SHP77 treated with DMSO at 0.1 percent for 48 hours (cell line): ENCODE results near the gene NCAPG2.
"Not testable (repeated sequence)": the region's sequence is repeated elsewhere in the genome, so short reads cannot be mapped to it uniquely, and the experiment has no call there.

ENCODE experiments used
- DNase-seq: peaks from one replicate; lab custom pipeline; 2025; lab: John Stamatoyannopoulos, UW

The NCAPG2 gene

DNA sequence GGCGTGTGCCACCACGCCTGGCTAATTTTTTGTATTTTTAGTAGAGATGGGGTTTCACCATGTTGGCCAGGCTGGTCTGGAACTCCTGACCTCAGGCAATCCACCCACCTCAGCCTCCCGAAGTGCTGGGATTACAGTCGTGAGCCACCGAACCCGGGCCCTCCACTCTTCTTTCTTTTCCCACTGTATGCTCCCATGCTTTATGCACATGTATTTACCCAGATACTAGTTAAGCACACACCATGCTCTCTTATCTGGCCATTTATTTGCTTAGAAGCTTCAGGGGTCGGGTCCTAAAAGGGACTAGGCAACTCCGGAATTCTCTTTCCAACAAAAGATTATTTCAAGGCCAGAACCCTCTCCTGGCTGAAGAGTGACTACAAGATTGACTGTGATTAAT, 78.3 kb downstream of the NCAPG2 start:
- DNase-seq, result not testable (repeated sequence)

GRCh38 chr7:158623241-158623640, 81.4 kb downstream of the NCAPG2 start:
- DNase-seq, result no peak

DNA sequence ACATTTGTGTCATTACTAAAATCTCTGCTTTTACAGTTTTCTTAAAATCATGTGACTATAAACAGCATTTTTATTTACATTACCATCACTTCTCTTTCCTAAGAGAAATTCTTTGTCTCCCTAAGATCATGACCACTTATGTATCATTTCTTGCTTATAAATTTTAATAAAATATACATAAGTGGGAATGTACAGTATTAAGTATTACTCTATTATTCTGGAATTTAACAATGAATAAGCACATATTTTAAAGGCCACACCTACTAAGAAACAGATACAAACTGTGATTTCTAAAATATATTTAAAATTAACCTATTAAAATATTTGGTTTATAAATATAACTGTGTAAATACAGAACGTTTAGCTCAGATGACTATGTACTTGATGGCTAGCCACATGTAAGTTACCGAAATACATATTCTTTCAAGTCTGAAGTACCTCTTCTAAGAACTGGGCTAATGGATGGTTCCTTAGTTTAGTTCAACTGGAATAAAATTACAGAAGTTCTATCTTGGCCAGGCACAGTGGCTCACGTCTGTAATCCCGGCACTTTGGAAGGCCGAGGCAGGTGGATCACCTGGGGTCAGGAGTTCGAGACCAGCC, 83.7 kb downstream of the NCAPG2 start:
- DNase-seq, result no peak

GRCh38 chr7:158620418-158620817, 84.2 kb downstream of the NCAPG2 start:
- DNase-seq, result no peak

DNA sequence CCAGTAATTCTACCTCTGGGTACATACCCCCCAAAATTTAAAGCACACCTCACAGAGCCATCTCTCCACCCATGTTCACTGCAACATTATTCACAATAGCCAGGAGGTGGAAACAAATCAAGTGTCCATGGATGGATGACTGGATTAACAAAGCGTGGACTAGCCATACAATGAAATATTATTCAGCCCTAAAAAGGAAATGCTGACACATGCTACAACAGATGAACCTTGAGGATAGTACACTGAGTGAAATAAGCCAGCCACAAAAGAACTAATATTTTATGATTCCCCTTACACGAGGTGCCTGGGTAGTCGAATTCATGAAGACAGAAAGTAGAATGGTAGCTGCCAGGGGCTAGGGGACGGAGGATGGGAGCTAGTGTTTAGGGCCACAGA, 85.9 kb downstream of the NCAPG2 start:
- no peak for DNase-seq

DNA sequence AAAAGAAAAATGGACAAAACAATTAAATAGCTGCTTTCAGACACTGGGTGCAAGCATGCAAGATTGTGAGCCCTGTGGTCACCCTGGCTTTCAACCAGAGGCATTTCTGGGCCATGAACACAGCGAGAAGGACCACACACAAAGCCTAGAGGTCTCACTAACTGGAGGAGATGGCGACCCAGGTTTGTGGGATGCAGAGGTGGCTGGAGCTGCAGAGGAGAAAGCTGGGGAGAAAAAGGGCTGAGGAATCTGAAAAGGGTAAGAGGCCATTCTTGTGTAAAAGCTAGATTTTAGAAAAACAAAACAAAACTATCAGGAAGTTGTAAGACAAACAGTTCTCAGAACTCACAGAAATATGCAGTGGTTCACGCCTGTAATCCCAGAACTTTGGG, 86.9 kb downstream of the NCAPG2 start:
- DNase-seq, result no peak

- no peak for DNase-seq
Measured at GRCh38 chr7:158616050-158616449, 88.6 kb downstream of the NCAPG2 start.

GRCh38 chr7:158614700-158615099, 89.9 kb downstream of the NCAPG2 start:
- no peak for DNase-seq

DNA sequence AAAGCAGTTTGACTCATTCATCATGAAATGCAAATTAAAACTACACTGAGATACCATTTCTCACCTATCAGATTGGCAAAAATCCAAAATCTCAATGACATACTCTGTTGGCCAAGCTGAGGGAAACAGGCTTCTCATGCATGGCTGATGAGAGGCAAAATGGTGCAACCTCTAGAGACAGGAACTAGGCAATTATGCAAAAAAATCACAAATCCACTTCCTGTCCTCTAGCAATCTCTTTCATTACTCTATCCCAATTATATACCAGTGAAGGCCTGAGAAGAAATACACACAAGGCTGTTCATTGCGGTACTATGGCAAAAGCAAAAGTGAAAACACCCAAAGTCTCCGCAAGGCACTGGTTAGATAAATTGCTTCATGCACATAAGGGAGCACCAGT, 91.1 kb downstream of the NCAPG2 start:
- DNase-seq, result no peak

GRCh38 chr7:158612546-158612945, 92.1 kb downstream of the NCAPG2 start:
- DNase-seq, result no peak

DNA sequence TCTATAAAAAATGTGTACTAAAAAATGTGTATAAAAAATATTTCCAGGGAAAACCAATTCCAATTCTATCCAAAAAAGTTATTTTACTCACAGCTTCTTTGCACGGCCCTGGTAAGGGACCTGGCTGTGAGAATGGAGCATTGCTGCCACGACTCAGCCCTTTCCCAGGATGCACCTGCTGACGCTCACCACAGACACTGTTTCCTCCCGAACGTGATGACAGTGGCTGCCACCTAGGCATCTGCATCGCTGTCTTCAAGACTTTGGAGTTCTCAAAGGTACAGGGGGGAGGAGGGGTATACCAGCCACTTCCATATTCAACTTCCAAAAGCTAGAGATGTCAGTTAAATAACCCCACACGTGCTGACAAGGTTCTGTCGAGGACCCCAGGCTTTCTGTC, 93.1 kb downstream of the NCAPG2 start:
- DNase-seq, result no peak

GRCh38 chr7:158609313-158609974, 95.2 kb downstream of the NCAPG2 start:
- no peak for DNase-seq

GRCh38 chr7:158607563-158607962, 97.0 kb downstream of the NCAPG2 start:
- no peak for DNase-seq

GRCh38 chr7:158606671-158607424, 97.8 kb downstream of the NCAPG2 start:
- DNase-seq, result no peak

DNA sequence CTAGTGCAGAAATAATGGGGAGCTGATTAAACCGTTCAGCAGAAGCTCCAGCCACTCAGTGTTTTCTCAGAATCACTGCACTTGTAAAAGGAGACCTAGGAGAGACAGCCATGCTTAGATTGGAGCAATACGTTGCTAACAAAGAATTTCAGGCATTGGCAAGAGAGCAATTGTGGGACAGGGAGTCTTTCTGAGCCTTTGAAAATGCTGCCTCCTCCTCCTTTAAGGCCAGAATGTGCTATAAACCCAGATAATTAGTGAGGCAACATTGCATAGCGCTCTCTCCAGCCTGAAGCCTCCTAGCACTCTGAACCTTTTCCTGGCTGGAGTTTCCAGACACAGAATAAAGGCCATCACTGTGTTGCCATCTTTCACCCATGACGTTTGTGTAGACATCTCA, 98.5 kb downstream of the NCAPG2 start:
- no peak for DNase-seq

- DNase-seq, result no peak
Measured at GRCh38 chr7:158603773-158604755, 100.5 kb downstream of the NCAPG2 start.

DNA sequence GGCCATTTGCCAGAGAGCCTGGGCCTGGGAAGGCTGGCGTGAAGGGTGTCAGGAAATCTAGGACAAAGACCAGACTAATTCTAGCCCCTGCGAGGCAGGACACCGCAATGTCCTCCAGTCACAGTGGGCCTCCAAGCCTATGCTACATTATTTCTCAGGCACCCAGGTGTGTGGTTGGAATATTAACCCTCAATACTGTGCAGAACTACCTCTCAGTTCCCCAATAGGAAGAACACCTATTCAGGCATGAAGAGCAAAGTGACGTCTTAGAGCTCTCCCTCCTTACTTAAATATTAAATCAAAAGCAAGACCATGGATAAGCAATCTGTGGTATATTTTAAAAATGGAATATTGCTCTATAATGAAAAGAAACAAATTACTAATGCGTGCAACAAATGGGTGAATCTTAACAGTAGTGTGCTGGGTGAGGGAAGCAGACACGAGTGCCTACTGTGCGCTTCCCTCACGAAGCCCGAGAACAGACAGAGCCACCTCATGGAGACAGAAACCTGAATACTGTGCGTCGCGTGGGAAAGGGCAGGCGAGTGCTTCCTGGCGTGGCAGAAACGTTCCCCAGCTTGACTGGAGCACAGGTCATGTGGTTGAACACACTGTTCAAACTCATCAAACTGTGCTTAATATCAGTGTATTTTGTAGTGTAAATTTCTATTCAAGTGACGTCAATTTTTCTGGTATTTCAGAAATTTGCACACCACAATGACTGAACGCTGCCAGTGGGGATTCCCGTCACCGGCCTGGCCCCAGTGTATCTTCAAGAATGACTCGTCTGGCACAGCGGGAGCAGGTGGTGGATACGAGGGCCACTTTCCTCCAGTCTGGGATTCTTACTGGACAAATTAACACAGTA, 101.5 kb downstream of the NCAPG2 start:
- DNase-seq, result no peak

DNA sequence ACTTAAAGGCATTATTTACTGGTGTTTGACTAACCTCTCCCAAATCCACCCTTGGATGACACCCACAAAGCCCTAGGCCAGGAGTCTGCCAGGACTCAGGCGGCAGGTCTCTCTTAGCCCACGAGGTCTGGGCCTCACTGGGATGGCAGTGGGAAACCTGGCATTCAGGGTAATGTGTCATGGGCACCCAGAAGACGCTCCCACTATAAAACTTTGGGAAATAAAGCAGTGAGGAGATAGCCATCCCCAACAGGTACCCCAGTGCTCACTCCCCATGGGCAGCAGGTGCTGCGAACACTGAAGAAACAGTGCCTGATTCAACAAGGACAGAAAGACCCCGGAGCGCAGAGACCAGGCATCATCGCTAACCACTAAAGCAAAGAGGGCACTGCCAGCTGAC, 102.6 kb downstream of the NCAPG2 start:
- no peak for DNase-seq

DNA sequence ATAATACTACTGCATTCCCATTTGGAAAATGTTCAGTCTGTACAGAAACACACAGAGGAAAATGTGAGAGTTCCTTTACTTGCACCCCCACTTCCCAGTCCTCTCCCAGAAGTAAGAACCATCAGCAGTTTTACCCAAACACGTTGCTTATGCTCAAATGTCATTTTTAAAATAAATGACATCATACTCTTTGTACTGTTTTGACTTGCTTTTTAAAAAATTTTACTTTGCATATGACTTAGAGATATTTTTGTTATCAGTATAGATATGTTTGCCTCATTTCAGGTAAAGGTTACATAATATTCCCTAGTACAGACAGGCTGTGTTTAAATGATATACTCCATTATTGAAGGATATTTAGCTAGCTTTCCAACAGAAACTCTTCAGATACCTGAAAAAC, 103.5 kb downstream of the NCAPG2 start:
- no peak for DNase-seq

GRCh38 chr7:158596745-158597144, 107.9 kb downstream of the NCAPG2 start:
- no peak for DNase-seq

- no peak for DNase-seq
Measured at GRCh38 chr7:158596309-158596708, 108.3 kb downstream of the NCAPG2 start.
